GM12875 (cell line): ENCODE results near the gene PIGU.
"Not testable (repeated sequence)": the region's sequence is repeated elsewhere in the genome, so short reads cannot be mapped to it uniquely, and the experiment has no call there.

Experiments
- H3K4me3 ChIP-seq: one replicate; pipeline ENCODE4 v1.5.1; 2011; ENCODE audit warnings: low read depth, low read length, control low read depth
- CTCF ChIP-seq: IDR thresholded peaks from 2 replicates; pipeline ENCODE4 v1.5.1; 2011; ENCODE audit warnings: low read depth, mild to moderate bottlenecking, control low read depth, inconsistent platforms, low read length, moderate library complexity, borderline replicate concordance; ENCODE audit not compliant: insufficient read depth

The PIGU gene

GRCh38 chr20:34624629-34625028 lies 52.3 kb downstream of the PIGU start:
- TF ChIP-seq CTCF, result no peak

DNA sequence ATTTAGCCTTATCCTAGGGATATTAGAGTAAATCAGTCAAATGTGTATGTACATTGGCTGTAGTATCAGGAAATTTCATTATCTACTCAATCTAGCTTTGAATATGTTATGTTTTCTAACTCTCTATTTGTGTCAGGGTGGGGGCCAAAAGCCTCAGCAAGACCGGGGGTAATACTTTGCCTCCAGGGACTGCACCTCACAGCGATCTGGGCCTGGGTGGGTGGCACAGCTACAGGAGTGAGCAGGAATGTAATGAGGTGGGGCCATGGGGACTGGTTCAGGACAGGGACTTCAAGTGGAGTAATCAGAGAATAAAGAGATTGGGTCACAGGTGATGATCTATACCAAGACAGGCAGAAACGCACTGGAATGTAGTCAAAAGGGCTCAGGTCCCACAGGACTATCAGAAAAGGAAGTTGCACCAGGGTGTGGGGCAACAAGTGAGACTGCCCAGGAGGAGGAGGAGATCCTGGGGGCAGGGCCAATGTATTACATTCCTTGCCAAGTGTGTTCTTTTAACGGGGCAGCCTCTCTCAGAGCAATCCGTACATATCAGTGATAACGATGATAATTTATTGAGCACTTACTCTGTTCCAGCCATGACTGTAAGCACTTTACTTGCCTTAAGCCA lies 54.0 kb downstream of the PIGU start:
- TF ChIP-seq CTCF, result no peak
- no peak overlapping the region for H3K4me3 ChIP-seq

More at GRCh38 chr20:34624629-34625028, 52.3 kb downstream of the PIGU start:
- H3K4me3 ChIP-seq, result no peak overlapping the region

DNA sequence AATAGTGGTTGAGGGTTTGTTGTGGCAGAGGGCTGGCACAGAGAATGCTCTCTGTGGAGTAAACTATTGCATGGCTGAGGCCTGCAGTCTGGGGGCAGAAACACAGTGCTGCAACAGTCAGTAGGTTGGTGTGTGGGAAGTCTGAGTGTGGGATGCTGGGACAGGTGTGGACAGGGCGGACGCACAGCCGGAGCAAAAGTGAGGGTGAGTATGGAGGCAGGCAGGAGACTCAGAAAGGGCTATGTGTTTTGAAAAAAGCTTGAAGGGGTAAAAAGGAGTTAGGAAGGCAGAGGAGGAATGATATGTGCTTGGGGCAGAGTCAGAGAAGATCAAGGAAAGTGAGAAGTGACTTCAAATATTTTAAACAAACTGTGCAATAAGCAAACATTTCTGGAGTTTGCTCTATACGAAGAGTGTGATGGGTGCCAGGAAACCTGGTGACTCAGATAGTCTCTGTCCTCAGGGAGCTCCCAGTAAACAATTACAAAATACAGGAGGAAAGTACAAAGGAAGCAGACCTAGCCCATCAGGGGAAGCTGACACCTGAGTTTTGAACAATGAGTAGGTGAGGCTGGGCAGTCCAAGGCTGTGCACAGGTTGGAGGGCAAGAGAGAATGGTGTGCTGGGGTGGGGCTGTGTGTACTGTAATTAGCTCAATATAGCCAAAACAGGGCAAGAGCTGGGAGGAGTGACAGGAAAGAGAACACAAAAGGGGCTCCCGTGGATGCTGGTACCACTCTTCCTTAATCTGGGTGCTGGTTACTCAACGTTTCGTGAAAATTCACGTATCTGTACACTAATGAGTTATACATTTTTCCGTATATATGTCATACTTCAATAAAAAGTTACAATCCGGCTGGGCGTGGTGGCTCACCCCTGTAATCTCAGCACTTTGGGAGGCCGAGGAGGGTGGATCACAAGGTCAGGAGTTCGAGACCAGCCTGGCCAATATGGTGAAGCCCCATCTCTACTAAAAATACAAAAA lies 55.2 kb downstream of the PIGU start:
- TF ChIP-seq CTCF, result no peak
- H3K4me3 ChIP-seq, result no peak overlapping the region

DNA sequence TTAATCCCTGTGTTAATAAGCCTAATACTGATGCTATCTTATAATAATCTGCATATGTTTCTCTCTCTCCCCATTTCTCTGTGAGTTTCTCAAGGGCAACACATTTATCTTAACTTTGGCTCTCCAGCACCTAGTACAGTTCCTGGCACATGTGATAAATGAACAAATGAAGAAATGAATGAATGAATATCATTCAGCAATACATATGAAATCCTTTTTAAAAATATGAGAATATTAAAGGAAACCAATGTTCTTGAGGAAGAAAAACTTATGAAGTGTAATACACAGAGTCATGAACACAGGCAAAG lies 55.9 kb downstream of the PIGU start:
- H3K4me3 ChIP-seq, result no peak overlapping the region
- TF ChIP-seq CTCF, result no peak

DNA sequence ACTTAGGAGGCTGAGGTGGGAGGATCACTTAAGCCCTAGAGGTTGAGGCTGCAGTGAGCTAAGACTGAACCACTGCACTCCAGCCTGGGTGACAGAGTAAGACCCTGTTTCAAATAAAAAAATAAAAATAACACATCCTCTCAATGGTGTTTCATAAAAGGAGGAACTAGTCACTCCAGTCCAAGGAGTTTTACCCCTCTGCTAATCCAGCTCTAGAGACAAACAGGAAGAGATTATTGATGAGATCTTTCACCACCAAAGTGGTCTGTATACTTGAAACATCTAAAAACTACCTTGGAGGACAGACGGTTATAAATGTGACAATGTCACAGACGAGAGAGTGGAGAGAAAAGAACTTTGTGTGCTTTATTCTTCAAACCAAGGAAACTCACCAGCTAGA lies 58.2 kb downstream of the PIGU start:
- no peak for TF ChIP-seq CTCF
- no peak overlapping the region for H3K4me3 ChIP-seq

- H3K4me3 ChIP-seq, result not testable (repeated sequence)
Observed at GRCh38 chr20:34616913-34617312, 60.0 kb downstream of the PIGU start.

DNA sequence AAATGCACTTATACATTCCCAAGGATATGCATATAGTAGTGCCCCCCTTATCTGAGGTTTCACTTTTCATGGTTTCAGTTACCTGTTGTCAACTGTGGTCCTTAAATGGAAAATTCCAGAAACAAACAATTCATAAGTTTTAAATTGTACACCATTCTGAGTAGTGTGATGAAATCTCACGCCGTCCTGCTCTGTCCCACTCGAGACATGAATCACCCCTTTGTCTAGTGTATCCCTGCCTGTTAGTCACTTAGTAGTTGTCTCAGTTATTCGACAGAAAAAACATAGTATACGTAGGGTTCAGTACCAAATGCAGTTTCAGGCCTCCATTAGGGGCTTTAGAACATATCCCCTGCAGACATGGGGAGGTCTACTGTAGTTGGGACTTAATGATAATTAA lies 61.4 kb downstream of the PIGU start:
- no peak overlapping the region for H3K4me3 ChIP-seq
- TF ChIP-seq CTCF, result no peak

GRCh38 chr20:34611976-34612375 lies 64.9 kb downstream of the PIGU start:
- not testable (repeated sequence) for H3K4me3 ChIP-seq
